Hepatocyte (in vitro differentiated cells): ENCODE data around the gene THSD7B.

ENCODE experiments used
- EZH2phosphoT487 ChIP-seq: fragments of 200-600 bp; sonication (generic); IDR thresholded peaks from one replicate; pipeline ENCODE4 v1.6.1; 2018; ENCODE audit warnings: antibody characterized with exemption, mild to moderate bottlenecking, low read depth, moderate library complexity; ENCODE audit not compliant: unreplicated experiment, severe bottlenecking
- TF ChIP-seq, protein P1 (sequence below): fragments of 200-600 bp; sonication (generic); IDR thresholded peaks from 2 replicates; pipeline ENCODE4 v1.5.1; 2016; ENCODE audit warnings: antibody characterized with exemption, mild to moderate bottlenecking; ENCODE audit not compliant: poor library complexity

DNA sequence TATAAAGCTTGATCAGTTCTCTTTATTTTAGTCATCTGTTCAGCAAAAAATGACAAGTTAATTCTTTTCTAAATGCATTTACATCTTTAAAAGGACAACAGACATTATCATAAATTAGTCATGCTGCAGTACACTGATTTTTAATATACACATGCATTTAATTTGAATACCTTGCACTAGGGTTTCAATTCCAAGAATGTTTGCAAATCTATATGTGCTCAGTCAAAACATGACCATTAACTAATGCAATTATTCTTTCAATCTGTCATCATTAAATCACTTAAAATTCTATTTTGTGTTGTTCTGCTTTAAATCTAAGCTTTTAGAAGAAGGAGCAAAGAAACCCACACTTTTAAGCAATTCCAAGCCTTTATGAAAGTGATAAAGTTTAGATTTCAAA lies 342.6 kb downstream of the THSD7B start:
- no peak for TF ChIP-seq EZH2phosphoT487
- TF ChIP-seq, protein P1, sequence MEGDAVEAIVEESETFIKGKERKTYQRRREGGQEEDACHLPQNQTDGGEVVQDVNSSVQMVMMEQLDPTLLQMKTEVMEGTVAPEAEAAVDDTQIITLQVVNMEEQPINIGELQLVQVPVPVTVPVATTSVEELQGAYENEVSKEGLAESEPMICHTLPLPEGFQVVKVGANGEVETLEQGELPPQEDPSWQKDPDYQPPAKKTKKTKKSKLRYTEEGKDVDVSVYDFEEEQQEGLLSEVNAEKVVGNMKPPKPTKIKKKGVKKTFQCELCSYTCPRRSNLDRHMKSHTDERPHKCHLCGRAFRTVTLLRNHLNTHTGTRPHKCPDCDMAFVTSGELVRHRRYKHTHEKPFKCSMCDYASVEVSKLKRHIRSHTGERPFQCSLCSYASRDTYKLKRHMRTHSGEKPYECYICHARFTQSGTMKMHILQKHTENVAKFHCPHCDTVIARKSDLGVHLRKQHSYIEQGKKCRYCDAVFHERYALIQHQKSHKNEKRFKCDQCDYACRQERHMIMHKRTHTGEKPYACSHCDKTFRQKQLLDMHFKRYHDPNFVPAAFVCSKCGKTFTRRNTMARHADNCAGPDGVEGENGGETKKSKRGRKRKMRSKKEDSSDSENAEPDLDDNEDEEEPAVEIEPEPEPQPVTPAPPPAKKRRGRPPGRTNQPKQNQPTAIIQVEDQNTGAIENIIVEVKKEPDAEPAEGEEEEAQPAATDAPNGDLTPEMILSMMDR, result no peak
